ENCODE data around the gene AKNA.

AKNA gene

DNA sequence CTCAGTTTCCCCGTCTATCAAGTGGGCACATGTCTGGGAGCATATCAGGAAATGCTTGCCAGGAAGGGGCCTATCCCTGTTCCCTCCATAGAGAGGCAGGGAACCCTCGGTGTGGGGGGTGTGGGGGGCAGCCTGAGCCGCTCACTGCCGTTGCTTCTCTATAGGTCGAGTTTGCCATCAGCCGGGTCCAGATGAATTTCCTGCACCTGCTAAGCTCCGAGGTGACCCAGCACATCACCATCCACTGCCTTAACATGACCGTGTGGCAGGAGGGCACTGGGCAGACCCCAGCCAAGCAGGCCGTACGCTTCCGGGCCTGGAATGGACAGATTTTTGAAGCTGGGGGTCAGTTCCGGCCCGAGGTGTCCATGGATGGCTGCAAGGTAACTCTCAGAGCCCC is 78.7 kb downstream of the AKNA start:
- H3F3A ChIP-seq (ENCODE audit: insufficient read depth, low read length) = no peaks in the 10 kb centered on the region
- no peaks in the 10 kb centered on the region for H3K9me2 ChIP-seq (replicated peaks; ENCODE audit: insufficient read depth, low read length)
- H3K79me2 ChIP-seq (ENCODE audit: low read length) = no peaks in the 10 kb centered on the region
- H3K9me3 ChIP-seq (replicated peaks; ENCODE audit: insufficient read depth, low read length) = no peaks in the 10 kb centered on the region
- no peak for DNase-seq
- H3K36me3 ChIP-seq (replicated peaks; ENCODE audit: insufficient read depth, low read length) = no peaks in the 10 kb centered on the region
- H3K9ac ChIP-seq (ENCODE audit: low read length) = no peak overlapping the region
- no peak overlapping the region for H3K4me3 ChIP-seq (ENCODE audit: low read length)
- no peak overlapping the region for H2AFZ ChIP-seq (ENCODE audit: low read length)
- TF ChIP-seq, protein P1, sequence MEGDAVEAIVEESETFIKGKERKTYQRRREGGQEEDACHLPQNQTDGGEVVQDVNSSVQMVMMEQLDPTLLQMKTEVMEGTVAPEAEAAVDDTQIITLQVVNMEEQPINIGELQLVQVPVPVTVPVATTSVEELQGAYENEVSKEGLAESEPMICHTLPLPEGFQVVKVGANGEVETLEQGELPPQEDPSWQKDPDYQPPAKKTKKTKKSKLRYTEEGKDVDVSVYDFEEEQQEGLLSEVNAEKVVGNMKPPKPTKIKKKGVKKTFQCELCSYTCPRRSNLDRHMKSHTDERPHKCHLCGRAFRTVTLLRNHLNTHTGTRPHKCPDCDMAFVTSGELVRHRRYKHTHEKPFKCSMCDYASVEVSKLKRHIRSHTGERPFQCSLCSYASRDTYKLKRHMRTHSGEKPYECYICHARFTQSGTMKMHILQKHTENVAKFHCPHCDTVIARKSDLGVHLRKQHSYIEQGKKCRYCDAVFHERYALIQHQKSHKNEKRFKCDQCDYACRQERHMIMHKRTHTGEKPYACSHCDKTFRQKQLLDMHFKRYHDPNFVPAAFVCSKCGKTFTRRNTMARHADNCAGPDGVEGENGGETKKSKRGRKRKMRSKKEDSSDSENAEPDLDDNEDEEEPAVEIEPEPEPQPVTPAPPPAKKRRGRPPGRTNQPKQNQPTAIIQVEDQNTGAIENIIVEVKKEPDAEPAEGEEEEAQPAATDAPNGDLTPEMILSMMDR (IDR thresholded peaks at IDR 0.05; ENCODE audit: low read length) = no peak
- TF ChIP-seq EZH2 (optimal IDR thresholded peaks at IDR 0.05; ENCODE audit: low read depth, low read length) (no peak), EZH2phosphoT487 (IDR thresholded peaks at IDR 0.05; ENCODE audit: low read length) (no peak)
- H3K4me1 ChIP-seq (ENCODE audit: low read length) = no peaks in the 10 kb centered on the region
- H3K4me2 ChIP-seq (ENCODE audit: low read depth, low read length) = no peak overlapping the region
- no peaks in the 10 kb centered on the region for H4K20me1 ChIP-seq (ENCODE audit: insufficient read depth, low read length)
- no peak overlapping the region for H3K27ac ChIP-seq (ENCODE audit: low read length)
- no peaks in the 10 kb centered on the region for H3K27me3 ChIP-seq (replicated peaks; ENCODE audit: insufficient read depth, low read length)

DNA sequence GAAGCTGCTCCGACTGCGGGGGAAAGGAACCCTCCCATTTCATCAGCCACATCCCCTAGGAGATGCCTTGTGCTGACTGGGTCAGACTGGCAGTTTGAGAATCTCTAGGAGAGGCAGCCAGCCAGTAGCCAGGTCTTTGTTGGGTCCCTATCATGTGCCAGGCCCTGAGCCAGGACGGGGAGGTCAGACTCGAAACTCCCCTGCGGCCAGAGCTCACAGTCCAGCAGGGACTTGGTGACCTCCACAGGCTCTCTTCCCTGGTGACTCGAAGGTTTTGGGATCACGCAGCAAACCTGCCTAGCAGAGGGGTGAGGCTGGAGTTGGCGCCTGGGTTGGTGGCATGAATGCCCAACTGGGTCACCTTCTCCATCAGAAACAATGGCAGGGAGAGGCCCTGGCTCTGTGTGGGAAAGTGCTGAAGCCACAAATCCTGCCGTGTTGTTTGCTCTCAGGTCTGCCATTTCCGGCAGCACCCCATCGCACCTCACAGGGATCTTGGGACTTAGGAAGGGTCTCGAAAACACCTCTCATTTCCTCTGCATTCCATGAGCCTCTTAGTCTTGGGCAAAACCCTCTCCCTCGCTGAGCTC is 79.3 kb downstream of the AKNA start:
- H3K27ac ChIP-seq (ENCODE audit: low read length) = no peak overlapping the region
- no peaks in the 10 kb centered on the region for H3K36me3 ChIP-seq (replicated peaks; ENCODE audit: insufficient read depth, low read length)

DNA sequence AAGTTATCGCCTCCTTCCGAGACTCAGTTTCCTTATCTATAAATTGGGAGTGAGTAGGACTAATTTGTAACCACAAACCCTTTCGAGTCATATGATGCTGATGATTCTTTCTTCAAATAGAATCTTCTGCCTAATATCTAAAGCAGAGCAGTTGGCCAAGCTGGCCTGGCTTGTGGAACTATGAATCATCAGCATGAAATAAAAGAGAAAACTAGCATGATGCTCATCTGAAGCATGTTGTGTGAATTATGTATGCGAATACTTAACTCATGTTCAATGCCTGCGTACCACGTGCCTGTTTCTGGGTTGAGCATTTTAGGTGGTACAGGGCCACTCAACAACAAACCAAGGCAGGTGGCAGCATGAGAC is 79.9 kb downstream of the AKNA start:
- H3K27me3 ChIP-seq (replicated peaks; ENCODE audit: insufficient read depth, low read length) = no peaks in the 10 kb centered on the region
- H3F3A ChIP-seq (ENCODE audit: insufficient read depth, low read length) = no peaks in the 10 kb centered on the region
- no peaks in the 10 kb centered on the region for H3K9me3 ChIP-seq (replicated peaks; ENCODE audit: insufficient read depth, low read length)
- TF ChIP-seq EZH2phosphoT487 (IDR thresholded peaks at IDR 0.05; ENCODE audit: low read length) = no peak
- TF ChIP-seq EZH2 (optimal IDR thresholded peaks at IDR 0.05; ENCODE audit: low read depth, low read length) = no peak
- TF ChIP-seq, protein P1 (IDR thresholded peaks at IDR 0.05; ENCODE audit: low read length) = no peak
- no peaks in the 10 kb centered on the region for H3K79me2 ChIP-seq (ENCODE audit: low read length)
- H3K27ac ChIP-seq (ENCODE audit: low read length) = no peak overlapping the region
- no peak for DNase-seq
- no peaks in the 10 kb centered on the region for H3K9me2 ChIP-seq (replicated peaks; ENCODE audit: insufficient read depth, low read length)
- no peak overlapping the region for H3K4me2 ChIP-seq (ENCODE audit: low read depth, low read length)
- H3K36me3 ChIP-seq (replicated peaks; ENCODE audit: insufficient read depth, low read length) = no peaks in the 10 kb centered on the region
- no peak overlapping the region for H3K9ac ChIP-seq (ENCODE audit: low read length)
- no peaks in the 10 kb centered on the region for H3K4me1 ChIP-seq (ENCODE audit: low read length)
- no peak overlapping the region for H2AFZ ChIP-seq (ENCODE audit: low read length)
- H3K4me3 ChIP-seq (ENCODE audit: low read length) = no peak overlapping the region
- H4K20me1 ChIP-seq (ENCODE audit: insufficient read depth, low read length) = no peaks in the 10 kb centered on the region

More for the DNA sequence above, 79.3 kb downstream of the AKNA start:
- no peak overlapping the region for H3K4me2 ChIP-seq (ENCODE audit: low read depth, low read length)
- no peaks in the 10 kb centered on the region for H3K27me3 ChIP-seq (replicated peaks; ENCODE audit: insufficient read depth, low read length)
- H2AFZ ChIP-seq (ENCODE audit: low read length) = no peak overlapping the region
- H3K4me3 ChIP-seq (ENCODE audit: low read length) = no peak overlapping the region
- H3F3A ChIP-seq (ENCODE audit: insufficient read depth, low read length) = no peaks in the 10 kb centered on the region
- no peaks in the 10 kb centered on the region for H4K20me1 ChIP-seq (ENCODE audit: insufficient read depth, low read length)
- no peak overlapping the region for H3K9ac ChIP-seq (ENCODE audit: low read length)
- no peaks in the 10 kb centered on the region for H3K9me2 ChIP-seq (replicated peaks; ENCODE audit: insufficient read depth, low read length)
- H3K4me1 ChIP-seq (ENCODE audit: low read length) = no peaks in the 10 kb centered on the region
- H3K9me3 ChIP-seq (replicated peaks; ENCODE audit: insufficient read depth, low read length) = no peaks in the 10 kb centered on the region
- H3K79me2 ChIP-seq (ENCODE audit: low read length) = no peaks in the 10 kb centered on the region
- DNase-seq = no peak
- TF ChIP-seq, protein P1 (IDR thresholded peaks at IDR 0.05; ENCODE audit: low read length) = no peak
- TF ChIP-seq EZH2 (optimal IDR thresholded peaks at IDR 0.05; ENCODE audit: low read depth, low read length) (no peak), EZH2phosphoT487 (IDR thresholded peaks at IDR 0.05; ENCODE audit: low read length) (no peak)
